Stimulated activated CD8-positive, alpha-beta memory T cell treated with anti-CD3 and anti-CD28 coated beads, Interleukin-4, amount 100 ng/mL, for 4 hours (primary cell): Measurements from ENCODE around the gene LINC00305.

Experiments used
- DNase-seq, 2 donors: peaks; one replicate each; pipeline ENCODE4 v3.0.0-alpha.2; 2020; ENCODE audit warnings: low read depth in 2 of 2, low spot score in 1 of 2

LINC00305 gene

GRCh38 chr18:64116571-64117175 lies 32.2 kb downstream of the LINC00305 start:
- DNase-seq, result no peak

- no peak for DNase-seq
These were observed 33.0 kb downstream of the LINC00305 start for GRCh38 chr18:64115881-64116280.

- DNase-seq, result no peak
These were observed 36.9 kb downstream of the LINC00305 start for GRCh38 chr18:64111950-64112349.

- no peak for DNase-seq
These were observed 38.0 kb downstream of the LINC00305 start for GRCh38 chr18:64110692-64111480.

GRCh38 chr18:64103986-64104385 lies 44.9 kb downstream of the LINC00305 start:
- DNase-seq, result no peak

DNA sequence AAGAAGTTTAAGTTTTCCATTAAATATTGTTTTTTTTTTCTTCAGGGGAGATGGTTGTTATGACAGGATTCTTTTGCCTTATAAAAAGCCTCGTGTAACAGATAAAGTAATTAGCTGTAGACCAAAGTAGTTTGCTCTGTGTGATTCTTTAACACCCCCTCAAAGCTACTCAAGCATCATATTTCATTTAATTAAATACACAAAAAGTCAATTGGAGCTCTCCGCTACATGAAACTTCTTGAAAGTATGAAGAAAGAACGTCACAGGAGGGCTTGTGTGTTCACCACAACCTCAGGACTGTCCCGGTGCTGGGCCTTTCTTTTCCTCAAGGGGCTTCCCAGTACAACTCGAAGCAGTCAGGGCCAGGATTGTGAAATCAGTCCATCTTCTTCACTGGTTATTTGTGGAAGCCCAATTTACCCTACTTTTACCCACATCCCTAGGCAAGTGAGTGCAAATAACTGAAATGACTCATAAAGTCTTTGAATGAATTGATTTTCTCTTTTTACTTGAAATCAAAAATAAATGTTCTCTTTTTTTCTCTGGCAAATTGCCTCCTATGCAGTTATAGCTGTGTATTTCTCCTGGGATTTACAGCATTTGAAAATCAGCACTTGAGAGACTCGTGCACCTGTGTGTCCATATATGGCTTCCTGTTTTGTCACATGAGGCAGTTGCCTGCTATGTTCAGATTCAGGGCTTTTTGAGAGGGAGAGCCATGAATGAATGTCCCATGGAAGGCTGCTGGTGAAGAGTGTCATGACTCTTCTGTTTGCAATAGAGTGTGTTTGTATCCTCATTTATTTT lies 48.6 kb downstream of the LINC00305 start:
- no peak for DNase-seq

- DNase-seq, result no peak
These were observed 49.6 kb downstream of the LINC00305 start for GRCh38 chr18:64099244-64099643.

- DNase-seq, result no peak
These were observed 51.4 kb downstream of the LINC00305 start for GRCh38 chr18:64097497-64097896.

DNA sequence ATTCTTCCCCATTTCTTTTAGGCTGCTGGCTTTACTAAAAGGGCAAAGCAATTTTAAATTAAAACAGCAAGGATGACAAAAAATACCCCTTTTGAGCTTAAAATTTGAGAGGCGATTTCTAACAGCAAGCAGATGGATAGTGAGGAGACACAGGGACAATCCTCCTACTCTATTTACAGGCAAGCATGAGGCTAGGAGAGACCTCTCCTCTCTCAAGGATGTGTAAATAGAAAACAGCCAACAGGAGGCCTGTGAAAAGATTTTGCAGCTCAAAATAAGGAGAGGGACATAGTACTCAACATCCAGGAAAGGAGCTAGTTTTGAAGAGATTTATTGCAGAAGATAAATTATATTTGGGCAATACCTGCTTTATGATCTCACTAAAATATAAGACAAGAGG lies 53.8 kb downstream of the LINC00305 start:
- no peak for DNase-seq

GRCh38 chr18:64094210-64094609 lies 54.7 kb downstream of the LINC00305 start:
- DNase-seq, result no peak

DNA sequence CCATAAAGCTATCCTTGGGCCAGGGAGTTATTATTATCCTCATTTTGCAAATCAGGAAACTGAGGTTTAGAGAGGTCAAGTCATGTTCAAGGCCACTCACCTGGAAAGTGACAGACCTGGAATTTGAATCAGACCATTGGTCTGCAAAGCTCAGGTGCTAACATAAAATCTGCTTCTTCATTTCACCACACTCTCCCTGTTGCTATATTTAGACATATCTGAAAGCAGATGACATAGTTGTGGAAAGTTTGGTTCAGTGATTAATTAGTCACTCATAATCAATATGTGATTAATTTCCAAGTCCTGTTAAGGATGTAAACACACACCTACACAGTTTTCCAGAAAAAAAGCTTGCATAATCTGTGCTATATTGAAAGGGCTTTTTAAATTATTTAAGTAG lies 57.4 kb downstream of the LINC00305 start:
- no peak for DNase-seq

DNA sequence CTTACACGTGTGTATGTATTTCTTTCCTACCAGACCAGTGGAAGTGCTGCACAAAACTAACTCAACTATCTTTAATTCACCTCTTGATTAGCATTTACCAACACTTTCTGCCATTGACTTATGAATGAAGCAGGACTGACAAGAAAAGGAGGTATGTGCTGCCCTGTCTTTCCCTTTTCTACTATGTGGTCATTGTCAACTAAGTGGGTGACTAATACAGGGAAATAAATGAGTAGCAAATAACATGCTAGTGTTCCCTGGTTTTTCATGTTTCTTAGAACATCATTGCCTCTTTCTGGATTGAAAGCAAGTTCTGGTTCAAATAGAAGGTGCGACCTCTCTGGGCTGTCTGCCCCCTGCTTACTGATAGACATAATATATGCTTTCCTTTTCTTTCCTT lies 58.0 kb downstream of the LINC00305 start:
- DNase-seq, result no peak

GRCh38 chr18:64083916-64084315 lies 65.0 kb downstream of the LINC00305 start:
- DNase-seq, result no peak

DNA sequence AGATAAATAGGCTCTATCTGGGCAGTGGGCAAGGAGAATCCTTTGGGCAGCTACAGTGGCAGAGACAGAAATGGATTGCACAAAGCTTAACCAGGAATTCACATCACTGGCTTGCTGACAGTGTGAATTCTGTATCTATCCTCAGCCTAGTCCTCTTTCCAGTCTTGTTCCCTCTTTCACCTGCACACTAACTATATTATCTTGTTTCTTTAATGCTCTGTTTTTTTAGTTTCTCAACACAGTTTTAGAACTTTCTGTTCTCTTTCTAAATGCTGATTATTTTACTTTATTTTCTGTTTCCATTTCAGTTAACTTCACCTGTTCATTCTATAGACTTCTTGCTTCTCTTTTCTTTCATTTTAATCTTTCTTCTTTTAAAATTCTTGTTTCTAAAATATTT lies 66.4 kb downstream of the LINC00305 start:
- DNase-seq, result no peak

GRCh38 chr18:64082054-64082453 lies 66.8 kb downstream of the LINC00305 start:
- no peak for DNase-seq

GRCh38 chr18:64073971-64074370 lies 74.9 kb downstream of the LINC00305 start:
- DNase-seq, result no peak

- DNase-seq, result no peak
These were observed 93.9 kb downstream of the LINC00305 start for GRCh38 chr18:64055019-64055418.

- no peak for DNase-seq
These were observed 95.6 kb downstream of the LINC00305 start for GRCh38 chr18:64053246-64053645.

- DNase-seq, result no peak
These were observed 96.1 kb downstream of the LINC00305 start for GRCh38 chr18:64052772-64053171.

DNA sequence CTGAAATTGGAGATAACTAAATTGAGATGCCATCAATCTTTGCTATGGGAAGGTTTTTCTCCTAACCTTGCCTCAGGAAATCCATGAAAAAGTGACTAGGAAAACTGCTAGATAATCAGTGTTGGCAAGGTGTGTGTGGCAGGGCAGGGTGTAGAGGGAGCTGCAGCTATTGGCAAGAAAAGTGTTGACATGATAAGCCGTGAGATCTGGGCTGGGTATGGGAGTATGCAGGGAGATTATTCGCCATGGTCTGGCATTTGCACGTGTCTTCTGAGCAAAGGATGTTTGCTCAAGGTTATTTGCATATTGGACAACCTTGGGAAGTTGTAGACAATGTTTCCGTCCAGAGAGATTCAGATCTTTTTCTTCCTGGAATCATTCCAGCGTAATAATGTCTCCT lies 104.3 kb downstream of the LINC00305 start:
- no peak for DNase-seq

GRCh38 chr18:64042728-64043358 lies 106.0 kb downstream of the LINC00305 start:
- no peak for DNase-seq
